ENCODE results near the gene CFLAR. TPM values are rescaled to one million over a fixed set of nuclear protein-coding genes. Genes with fewer than 3 reads are reported as not detected.
A peak's percentile ranks its signal among the peaks of the same experiment; 100 is the strongest.

The CFLAR gene
- total RNA-seq, 4 donors from 2014 or later, result 176 to 217 (median 201) TPM

GRCh38 chr2:201191132-201191875 is 75.3 kb downstream of the CFLAR start:
- Histone ChIP-seq H3K36me3 (no peaks in the 10 kb centered on the region), H3K27me3 (no peaks in the 10 kb centered on the region), H3K27ac (peak overlapping the region in 1 of 2 donors; percentile 5), H3K4me3 (no peak overlapping the region), H3K9me3 (no peaks in the 10 kb centered on the region), H3K4me1 (no peaks in the 10 kb centered on the region)
- intact Hi-C loops (cut with DNase I; ENCODE audit: low total_unique reads), result no loop called here
- TF ChIP-seq CTCF (IDR thresholded peaks at IDR 0.05), result no peak
- no peak for TF ChIP-seq POLR2A (IDR thresholded peaks at IDR 0.05)
- DNase-seq, result peak in 1 of 2 donors; percentile 43

GRCh38 chr2:201194097-201194496 is 78.1 kb downstream of the CFLAR start:
- H3K36me3 ChIP-seq, result no peaks in the 10 kb centered on the region
- no peaks in the 10 kb centered on the region for H3K4me1 ChIP-seq
- no peak overlapping the region for H3K27ac ChIP-seq
- H3K9me3 ChIP-seq, result no peaks in the 10 kb centered on the region
- DNase-seq, result no peak
- intact Hi-C loops (cut with DNase I; ENCODE audit: low total_unique reads), result no loop called here
- no peaks in the 10 kb centered on the region for H3K27me3 ChIP-seq
- TF ChIP-seq CTCF (IDR thresholded peaks at IDR 0.05) (no peak), POLR2A (IDR thresholded peaks at IDR 0.05) (no peak)
- no peak overlapping the region for H3K4me3 ChIP-seq

- no peak overlapping the region for H3K27ac ChIP-seq
- no peaks in the 10 kb centered on the region for H3K36me3 ChIP-seq
- intact Hi-C loops (cut with DNase I; ENCODE audit: low total_unique reads), result no loop called here
- no peaks in the 10 kb centered on the region for H3K4me1 ChIP-seq
- no peaks in the 10 kb centered on the region for H3K9me3 ChIP-seq
- no peaks in the 10 kb centered on the region for H3K27me3 ChIP-seq
- no peak overlapping the region for H3K4me3 ChIP-seq
- DNase-seq, result no peak
- TF ChIP-seq CTCF (IDR thresholded peaks at IDR 0.05) (no peak), POLR2A (IDR thresholded peaks at IDR 0.05) (no peak)
These were observed 79.4 kb downstream of the CFLAR start for GRCh38 chr2:201195331-201195730.

- no peak for DNase-seq
- TF ChIP-seq CTCF (IDR thresholded peaks at IDR 0.05) (no peak), POLR2A (IDR thresholded peaks at IDR 0.05) (no peak)
- intact Hi-C loops (cut with DNase I; ENCODE audit: low total_unique reads), result no loop called here
- Histone ChIP-seq H3K36me3 (no peaks in the 10 kb centered on the region), H3K27me3 (no peaks in the 10 kb centered on the region), H3K4me1 (no peaks in the 10 kb centered on the region), H3K4me3 (no peak overlapping the region), H3K27ac (no peak overlapping the region), H3K9me3 (no peaks in the 10 kb centered on the region)
These were observed 80.0 kb downstream of the CFLAR start for GRCh38 chr2:201196003-201196402.

GRCh38 chr2:201196803-201197202 is 80.8 kb downstream of the CFLAR start:
- H3K4me3 ChIP-seq, result no peak overlapping the region
- TF ChIP-seq POLR2A (IDR thresholded peaks at IDR 0.05) (no peak), CTCF (IDR thresholded peaks at IDR 0.05) (no peak)
- DNase-seq, result no peak
- intact Hi-C loops (cut with DNase I; ENCODE audit: low total_unique reads), result no loop called here
- H3K9me3 ChIP-seq, result no peaks in the 10 kb centered on the region
- H3K27ac ChIP-seq, result no peak overlapping the region
- H3K4me1 ChIP-seq, result no peaks in the 10 kb centered on the region
- H3K27me3 ChIP-seq, result no peaks in the 10 kb centered on the region
- no peaks in the 10 kb centered on the region for H3K36me3 ChIP-seq

Data from uterus (tissue), 4 donors.